T-helper 2 cell treated with Interferon-gamma antibody and Interleukin-4, amounts not matched to agents 5 μg/mL and 100 μg/mL, for 36 hours (primary cell): ENCODE results near the gene F2R.
"Not testable (repeated sequence)": the region's sequence is repeated elsewhere in the genome, so short reads cannot be mapped to it uniquely, and the experiment has no call there.

ENCODE experiments used
- DNase-seq: peaks from one replicate; pipeline ENCODE4 v3.0.0; 2021; ENCODE audit warnings: low spot score
- H3K27ac Mint-ChIP-seq: one replicate; pipeline ENCODE4 v1.8.0; 2021; ENCODE audit warnings: mild to moderate bottlenecking, mixed read lengths
- H3K27me3 Mint-ChIP-seq: one replicate; pipeline ENCODE4 v1.8.0; 2021; ENCODE audit warnings: low read depth, mixed read lengths
- H3K36me3 Mint-ChIP-seq: one replicate; pipeline ENCODE4 v1.8.0; 2021; ENCODE audit warnings: low read depth, mixed read lengths
- H3K4me1 Mint-ChIP-seq: one replicate; pipeline ENCODE4 v1.8.0; 2021; ENCODE audit warnings: low read depth, mixed read lengths
- H3K4me3 Mint-ChIP-seq: one replicate; pipeline ENCODE4 v1.8.0; 2022; ENCODE audit warnings: mild to moderate bottlenecking, moderate library complexity, mixed read lengths
- H3K9me3 Mint-ChIP-seq: one replicate; pipeline ENCODE4 v1.8.0; 2021; ENCODE audit warnings: mixed read lengths

F2R gene

GRCh38 chr5:76715736-76716455, at the start of gene F2R:
F2R (plus strand) TSS chr5:76716126; CDS start chr5:76716308, 182 bp downstream.
- H3K4me3 Mint-ChIP-seq, result peak within 1 kb of the TSS; percentile 82
- H3K9me3 Mint-ChIP-seq, result no peaks in the 10 kb centered on the region
- DNase-seq, result peak; percentile 40
- peaks cover 28% of the 10 kb centered on the region for H3K27me3 Mint-ChIP-seq
- peaks cover 4% of the 10 kb centered on the region for H3K36me3 Mint-ChIP-seq
- peak within 1 kb of the TSS; percentile 73 for H3K27ac Mint-ChIP-seq
- peaks cover 24% of the 10 kb centered on the region for H3K4me1 Mint-ChIP-seq

- H3K9me3 Mint-ChIP-seq, result no peaks in the 10 kb centered on the region
- H3K27me3 Mint-ChIP-seq, result no peaks in the 10 kb centered on the region
- H3K4me1 Mint-ChIP-seq, result no peaks in the 10 kb centered on the region
- DNase-seq, result no peak
- no peak overlapping the region for H3K27ac Mint-ChIP-seq
- no peak overlapping the region for H3K4me3 Mint-ChIP-seq
- peaks cover 47% of the 10 kb centered on the region for H3K36me3 Mint-ChIP-seq
These were observed 48.4 kb upstream of the F2R start for GRCh38 chr5:76667495-76667894.

DNA sequence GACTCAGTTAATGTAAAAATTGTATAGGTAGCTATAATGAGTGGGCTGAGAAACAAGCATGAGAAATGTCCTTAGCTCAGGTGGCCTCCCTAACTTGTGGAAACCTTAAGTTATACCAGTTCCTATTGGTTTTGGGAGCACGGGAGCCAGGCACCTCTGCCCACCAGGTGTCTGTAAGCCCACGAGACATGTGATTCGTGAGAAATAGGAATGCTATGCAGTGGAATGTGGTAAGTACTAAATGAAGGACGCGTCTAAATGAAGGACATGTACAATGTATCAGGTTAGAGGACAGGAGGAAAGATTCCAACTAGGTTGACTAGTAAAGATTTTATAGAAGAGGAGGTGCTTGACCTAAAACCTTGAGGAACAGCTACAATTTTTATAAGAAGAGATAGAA, 46.7 kb upstream of the F2R start:
- DNase-seq, result no peak
- Mint-ChIP-seq H3K27me3 (no peaks in the 10 kb centered on the region), H3K4me1 (no peaks in the 10 kb centered on the region), H3K4me3 (no peak overlapping the region), H3K27ac (no peak overlapping the region), H3K36me3 (peaks cover 52% of the 10 kb centered on the region), H3K9me3 (no peaks in the 10 kb centered on the region)

GRCh38 chr5:76670508-76670907, 45.4 kb upstream of the F2R start:
- Mint-ChIP-seq H3K9me3 (no peaks in the 10 kb centered on the region), H3K36me3 (peaks cover 57% of the 10 kb centered on the region), H3K27me3 (no peaks in the 10 kb centered on the region), H3K27ac (no peak overlapping the region), H3K4me1 (no peaks in the 10 kb centered on the region), H3K4me3 (no peak overlapping the region)
- DNase-seq, result no peak

GRCh38 chr5:76672242-76672641, 43.7 kb upstream of the F2R start:
- no peaks in the 10 kb centered on the region for H3K27me3 Mint-ChIP-seq
- no peaks in the 10 kb centered on the region for H3K4me1 Mint-ChIP-seq
- H3K36me3 Mint-ChIP-seq, result peaks cover 64% of the 10 kb centered on the region
- H3K4me3 Mint-ChIP-seq, result no peak overlapping the region
- H3K9me3 Mint-ChIP-seq, result no peaks in the 10 kb centered on the region
- no peak for DNase-seq
- no peak overlapping the region for H3K27ac Mint-ChIP-seq

GRCh38 chr5:76673125-76673524, 42.8 kb upstream of the F2R start:
- Mint-ChIP-seq H3K9me3 (no peaks in the 10 kb centered on the region), H3K4me3 (no peak overlapping the region), H3K4me1 (no peaks in the 10 kb centered on the region), H3K36me3 (peaks cover 66% of the 10 kb centered on the region), H3K27me3 (no peaks in the 10 kb centered on the region), H3K27ac (no peak overlapping the region)
- DNase-seq, result no peak

- no peaks in the 10 kb centered on the region for H3K4me1 Mint-ChIP-seq
- H3K27ac Mint-ChIP-seq, result no peak overlapping the region
- H3K9me3 Mint-ChIP-seq, result no peaks in the 10 kb centered on the region
- no peaks in the 10 kb centered on the region for H3K27me3 Mint-ChIP-seq
- H3K4me3 Mint-ChIP-seq, result no peak overlapping the region
- H3K36me3 Mint-ChIP-seq, result peaks cover 68% of the 10 kb centered on the region
- no peak for DNase-seq
These were observed 41.4 kb upstream of the F2R start for GRCh38 chr5:76674330-76675066.

GRCh38 chr5:76675364-76675763, 40.6 kb upstream of the F2R start:
- Mint-ChIP-seq H3K36me3 (peaks cover 69% of the 10 kb centered on the region), H3K4me3 (no peak overlapping the region), H3K4me1 (no peaks in the 10 kb centered on the region), H3K27ac (no peak overlapping the region), H3K27me3 (no peaks in the 10 kb centered on the region), H3K9me3 (no peaks in the 10 kb centered on the region)
- DNase-seq, result no peak

GRCh38 chr5:76677849-76678472, 38.0 kb upstream of the F2R start:
- DNase-seq, result no peak
- no peaks in the 10 kb centered on the region for H3K27me3 Mint-ChIP-seq
- peaks cover 56% of the 10 kb centered on the region for H3K36me3 Mint-ChIP-seq
- H3K9me3 Mint-ChIP-seq, result no peaks in the 10 kb centered on the region
- peaks cover 5% of the 10 kb centered on the region for H3K4me1 Mint-ChIP-seq
- no peak overlapping the region for H3K27ac Mint-ChIP-seq
- H3K4me3 Mint-ChIP-seq, result no peak overlapping the region

DNA sequence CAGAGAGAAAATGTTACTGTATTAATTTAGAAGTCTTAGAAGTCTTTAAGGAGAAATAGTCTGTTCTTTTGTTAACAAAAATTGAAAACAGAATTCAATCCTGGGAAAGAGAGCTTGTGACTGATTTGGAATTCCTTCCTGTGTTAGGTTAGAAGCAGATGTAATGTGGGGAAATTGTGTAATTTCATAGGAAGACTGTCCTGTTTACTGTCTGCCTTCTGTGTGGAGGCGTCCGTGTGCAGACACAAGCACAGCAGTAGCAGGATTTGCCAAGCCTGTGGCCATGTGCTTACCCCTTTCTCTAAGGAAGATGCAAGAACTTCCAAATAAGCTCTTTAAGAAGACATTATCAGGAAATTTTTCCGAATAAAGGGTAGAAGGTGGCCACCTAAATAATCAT, 36.7 kb upstream of the F2R start:
- no peak for DNase-seq
- peaks cover 5% of the 10 kb centered on the region for H3K4me1 Mint-ChIP-seq
- H3K27ac Mint-ChIP-seq, result no peak overlapping the region
- no peaks in the 10 kb centered on the region for H3K9me3 Mint-ChIP-seq
- H3K36me3 Mint-ChIP-seq, result peaks cover 58% of the 10 kb centered on the region
- no peaks in the 10 kb centered on the region for H3K27me3 Mint-ChIP-seq
- no peak overlapping the region for H3K4me3 Mint-ChIP-seq

DNA sequence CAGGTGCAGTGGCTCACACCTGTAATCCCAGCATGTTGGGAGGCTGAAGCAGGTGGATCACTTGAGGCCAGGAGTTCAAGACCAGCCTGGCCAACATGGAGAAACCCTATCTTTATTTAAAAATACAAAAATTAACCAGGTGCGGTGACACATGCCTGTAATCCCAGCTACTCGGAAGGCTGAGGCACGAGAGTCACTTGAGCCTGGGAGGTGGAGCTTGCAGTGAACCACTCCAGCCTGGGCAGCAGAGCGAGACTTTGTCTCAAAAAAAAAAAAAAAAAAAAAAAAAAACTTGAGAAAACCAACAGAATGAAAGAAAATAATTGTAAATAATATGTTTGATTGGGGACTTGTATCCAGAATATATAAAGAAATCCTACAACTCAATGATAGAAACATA, 35.1 kb upstream of the F2R start:
- not testable (repeated sequence) for H3K27me3 Mint-ChIP-seq, H3K27ac Mint-ChIP-seq, H3K4me3 Mint-ChIP-seq, H3K9me3 Mint-ChIP-seq, DNase-seq, H3K4me1 Mint-ChIP-seq
- peaks cover 58% of the 10 kb centered on the region for H3K36me3 Mint-ChIP-seq

DNA sequence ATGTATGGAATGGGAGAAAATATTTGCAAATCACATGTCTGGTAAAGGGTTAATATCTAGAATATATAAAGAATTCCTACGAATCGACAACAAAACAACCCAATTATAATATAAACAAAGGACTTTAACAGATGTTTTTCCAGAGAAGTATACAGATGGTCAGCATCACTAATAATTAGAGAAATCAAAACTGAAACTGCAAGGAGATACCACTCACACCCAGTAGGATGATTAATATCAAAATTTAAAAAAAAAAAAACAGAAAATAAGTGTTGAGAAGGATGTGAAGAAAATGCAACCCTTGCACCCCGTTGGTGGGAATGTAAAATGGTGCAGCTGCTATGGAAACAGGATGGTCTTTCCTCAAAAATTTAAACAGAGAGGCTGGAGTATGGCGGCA, 34.6 kb upstream of the F2R start:
- no peak for DNase-seq
- Mint-ChIP-seq H3K9me3 (no peaks in the 10 kb centered on the region), H3K27ac (no peak overlapping the region), H3K4me1 (peaks cover 5% of the 10 kb centered on the region), H3K27me3 (no peaks in the 10 kb centered on the region), H3K4me3 (no peak overlapping the region), H3K36me3 (peaks cover 58% of the 10 kb centered on the region)

DNA sequence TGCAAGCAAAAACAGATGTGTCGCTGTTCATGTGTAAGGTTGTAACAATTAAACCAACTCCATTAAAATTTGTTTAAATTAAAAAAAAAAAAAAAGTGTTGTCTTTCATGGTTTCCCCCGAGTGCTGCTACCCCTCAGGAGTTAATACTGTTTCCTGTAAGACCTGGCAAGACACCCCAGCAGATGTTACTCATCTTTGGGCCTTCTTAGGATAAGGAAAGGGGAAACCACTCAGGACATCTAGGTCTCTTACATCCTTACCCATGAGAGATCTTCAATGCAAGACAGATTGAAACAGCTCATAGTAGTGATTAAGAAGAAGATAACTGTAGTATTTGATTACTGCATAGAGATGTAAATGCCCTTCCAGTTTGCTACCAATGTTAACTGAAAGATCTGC, 33.5 kb upstream of the F2R start:
- DNase-seq, result no peak
- no peak overlapping the region for H3K27ac Mint-ChIP-seq
- peaks cover 53% of the 10 kb centered on the region for H3K36me3 Mint-ChIP-seq
- peaks cover 5% of the 10 kb centered on the region for H3K4me1 Mint-ChIP-seq
- H3K4me3 Mint-ChIP-seq, result no peak overlapping the region
- no peaks in the 10 kb centered on the region for H3K9me3 Mint-ChIP-seq
- no peaks in the 10 kb centered on the region for H3K27me3 Mint-ChIP-seq
